GM12874 (cell line): Measurements from ENCODE around the gene CSNK1D.

Experiments used
- TF ChIP-seq, protein P1 (sequence below): IDR thresholded peaks from 2 replicates; pipeline ENCODE4 v1.5.1; 2011; ENCODE audit warnings: low read depth, mild to moderate bottlenecking, control low read depth, low read length, moderate library complexity; ENCODE audit not compliant: insufficient read depth

The CSNK1D gene

DNA sequence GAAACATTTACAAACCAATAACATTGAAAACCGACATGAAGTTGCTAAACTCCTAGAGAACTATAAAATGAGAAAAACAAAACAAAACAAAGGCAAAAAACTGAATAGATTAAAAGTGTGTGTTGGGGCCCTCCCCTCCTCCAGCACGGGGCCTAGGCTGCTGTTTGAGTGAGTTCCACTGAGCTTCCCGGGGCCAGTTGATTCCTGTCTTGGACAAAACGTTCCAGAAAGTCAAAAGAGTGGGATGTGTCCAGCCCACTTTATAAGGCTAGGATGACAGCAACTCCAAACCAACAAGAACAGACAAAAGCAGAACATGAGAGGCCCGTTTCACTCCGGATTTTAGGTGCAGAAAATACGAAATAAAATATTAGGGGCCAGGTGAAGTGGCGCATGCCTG lies 11.6 kb upstream of the CSNK1D start:
- TF ChIP-seq, protein P1, sequence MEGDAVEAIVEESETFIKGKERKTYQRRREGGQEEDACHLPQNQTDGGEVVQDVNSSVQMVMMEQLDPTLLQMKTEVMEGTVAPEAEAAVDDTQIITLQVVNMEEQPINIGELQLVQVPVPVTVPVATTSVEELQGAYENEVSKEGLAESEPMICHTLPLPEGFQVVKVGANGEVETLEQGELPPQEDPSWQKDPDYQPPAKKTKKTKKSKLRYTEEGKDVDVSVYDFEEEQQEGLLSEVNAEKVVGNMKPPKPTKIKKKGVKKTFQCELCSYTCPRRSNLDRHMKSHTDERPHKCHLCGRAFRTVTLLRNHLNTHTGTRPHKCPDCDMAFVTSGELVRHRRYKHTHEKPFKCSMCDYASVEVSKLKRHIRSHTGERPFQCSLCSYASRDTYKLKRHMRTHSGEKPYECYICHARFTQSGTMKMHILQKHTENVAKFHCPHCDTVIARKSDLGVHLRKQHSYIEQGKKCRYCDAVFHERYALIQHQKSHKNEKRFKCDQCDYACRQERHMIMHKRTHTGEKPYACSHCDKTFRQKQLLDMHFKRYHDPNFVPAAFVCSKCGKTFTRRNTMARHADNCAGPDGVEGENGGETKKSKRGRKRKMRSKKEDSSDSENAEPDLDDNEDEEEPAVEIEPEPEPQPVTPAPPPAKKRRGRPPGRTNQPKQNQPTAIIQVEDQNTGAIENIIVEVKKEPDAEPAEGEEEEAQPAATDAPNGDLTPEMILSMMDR, result no peak

DNA sequence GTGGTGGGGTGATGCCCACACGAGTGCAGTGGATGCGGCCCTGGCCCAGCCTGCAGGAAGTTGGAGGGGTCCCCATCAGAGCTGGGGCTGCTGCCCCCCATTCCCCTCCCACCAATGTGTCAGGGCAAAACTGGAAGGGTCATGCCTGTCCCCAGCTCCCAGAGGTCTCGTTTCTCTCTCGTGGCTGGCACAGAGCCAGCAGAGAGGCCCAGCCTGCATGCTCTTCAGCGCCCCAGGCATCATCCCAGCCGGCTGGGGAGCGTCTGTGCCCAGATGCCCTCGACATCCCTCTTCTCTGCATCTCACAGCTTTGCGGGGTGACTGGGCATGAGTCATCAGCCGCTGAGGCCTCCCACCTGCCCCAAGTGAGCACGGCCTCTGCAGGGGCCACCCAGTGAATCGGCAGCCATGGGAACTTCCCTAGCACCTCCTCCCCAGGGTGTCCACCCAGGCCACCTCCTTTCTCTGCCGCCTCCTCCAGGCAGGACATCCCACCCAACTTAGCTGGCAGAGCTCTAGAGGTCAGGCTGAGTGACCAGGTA lies 9.8 kb upstream of the CSNK1D start:
- TF ChIP-seq, protein P1, result no peak

DNA sequence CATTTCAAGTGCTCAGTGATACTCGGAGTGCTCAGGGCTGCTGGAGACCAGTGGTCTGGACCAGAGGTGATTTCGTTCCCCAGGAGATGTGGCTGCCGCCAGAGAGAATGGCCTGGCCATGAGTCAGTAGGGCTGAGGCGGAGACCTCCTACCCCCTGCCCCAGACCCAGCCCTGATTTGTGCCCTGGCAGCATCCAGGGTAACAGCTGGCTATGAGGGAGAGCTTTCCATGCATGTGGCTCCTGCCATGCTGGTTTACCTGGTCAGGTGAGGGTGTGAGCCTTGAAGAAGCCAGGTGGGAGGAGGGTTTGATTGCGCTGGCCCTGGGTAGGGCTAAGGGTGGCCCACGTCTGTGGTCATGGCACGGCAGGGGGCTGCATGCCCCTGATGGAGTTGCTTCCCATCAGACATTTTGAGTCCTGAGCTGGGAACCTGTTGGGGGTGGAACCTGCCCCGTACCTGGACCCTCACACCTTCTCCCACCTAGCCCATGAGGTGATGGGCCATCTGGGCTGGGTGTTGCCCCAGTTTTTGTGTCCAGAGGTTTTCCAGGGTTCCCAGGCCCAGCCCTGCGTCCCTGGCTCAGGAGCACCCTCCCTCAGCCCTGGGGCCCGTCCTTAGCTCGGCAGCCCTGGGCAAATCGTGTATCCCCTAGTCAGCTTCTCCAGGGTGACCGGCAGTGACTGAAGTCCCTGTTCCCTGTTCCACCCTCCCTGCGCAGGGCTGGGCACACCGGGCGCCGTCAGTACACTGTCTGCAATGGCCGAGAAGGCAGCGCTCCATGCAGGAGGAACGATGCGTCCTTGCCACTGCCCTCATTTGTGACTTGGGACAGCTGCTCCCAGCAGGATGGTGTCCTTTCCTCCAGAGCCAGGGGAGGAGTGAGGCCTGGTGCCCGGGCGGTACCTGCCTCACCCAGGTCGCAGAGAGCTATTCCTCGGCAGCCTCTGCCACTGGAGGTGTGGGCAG lies 9.0 kb upstream of the CSNK1D start:
- TF ChIP-seq, protein P1, result no peak

DNA sequence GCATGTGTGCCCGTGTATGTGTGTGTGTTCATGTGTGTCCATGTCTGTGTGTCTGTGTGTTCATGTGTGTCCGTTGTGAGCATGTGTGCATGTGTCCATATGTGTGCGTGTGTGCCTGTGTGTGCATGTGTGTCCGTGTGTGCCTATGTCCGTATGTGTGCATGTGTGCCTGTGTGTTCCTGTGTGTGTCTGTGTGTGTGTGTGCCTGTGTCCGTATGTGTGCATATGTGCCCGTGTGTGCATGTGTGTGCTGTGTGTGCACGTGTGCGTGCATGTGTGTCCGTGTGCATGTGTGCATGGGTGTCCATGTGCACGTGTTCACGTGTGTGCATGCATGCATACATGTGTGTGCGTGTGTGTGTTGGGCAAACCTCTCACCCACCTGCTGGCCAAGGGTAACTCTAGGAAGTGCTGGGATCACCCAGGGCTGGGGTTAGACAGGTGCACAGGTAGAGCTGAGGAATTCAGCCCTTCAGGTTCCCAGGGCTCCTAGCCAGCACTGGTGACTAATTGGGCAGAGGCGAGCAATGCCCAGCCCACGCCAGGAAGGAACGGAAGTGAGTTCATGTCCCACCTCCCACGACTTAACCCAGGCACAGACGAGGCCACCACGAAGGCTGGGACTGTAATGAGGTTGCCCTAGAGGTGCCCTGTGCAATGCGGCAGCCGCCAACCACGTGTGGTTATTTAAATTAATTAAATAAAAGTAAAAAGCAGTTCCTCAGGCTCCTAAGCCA lies 8.2 kb upstream of the CSNK1D start:
- TF ChIP-seq, protein P1, result no peak

DNA sequence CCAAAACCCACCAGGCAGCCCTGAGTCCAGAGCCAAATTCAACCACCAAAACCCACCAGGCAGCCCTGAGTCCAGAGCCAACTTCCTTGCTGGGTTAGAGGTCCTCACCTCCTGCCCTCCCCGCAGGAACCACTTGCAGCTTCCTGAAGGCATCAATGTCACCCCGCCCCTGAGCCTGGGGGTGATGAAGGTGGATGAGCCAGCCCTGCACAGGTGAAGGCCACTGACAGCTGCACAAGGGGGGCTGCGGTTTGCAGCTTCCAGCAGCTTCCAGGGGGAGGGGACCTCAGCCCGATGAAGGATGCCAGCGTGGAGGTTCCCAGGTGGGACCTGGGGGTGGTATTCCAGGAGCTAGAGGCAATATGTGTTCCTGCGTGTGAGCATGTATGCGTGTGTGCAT lies 7.6 kb upstream of the CSNK1D start:
- TF ChIP-seq, protein P1, result no peak

DNA sequence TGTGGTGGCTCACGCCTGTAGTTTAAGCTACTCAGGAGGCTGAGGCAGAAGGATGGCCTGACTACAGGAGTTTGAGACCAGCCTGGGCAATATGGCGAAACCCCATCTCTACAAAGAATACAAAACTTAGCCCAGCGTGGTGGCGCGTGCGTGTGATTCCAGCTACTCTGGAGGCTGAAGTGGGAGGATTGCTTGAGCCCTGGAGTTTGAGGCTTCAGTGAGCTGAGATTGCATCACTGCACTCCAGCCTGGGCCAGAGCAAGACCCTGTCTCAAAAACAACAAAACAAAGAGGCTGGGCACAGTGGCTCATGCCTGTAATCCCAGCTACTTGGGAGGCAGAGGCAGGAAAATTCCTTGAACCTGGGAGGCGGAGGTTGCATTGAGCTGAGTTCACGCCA lies 7.0 kb upstream of the CSNK1D start:
- TF ChIP-seq, protein P1, result no peak

DNA sequence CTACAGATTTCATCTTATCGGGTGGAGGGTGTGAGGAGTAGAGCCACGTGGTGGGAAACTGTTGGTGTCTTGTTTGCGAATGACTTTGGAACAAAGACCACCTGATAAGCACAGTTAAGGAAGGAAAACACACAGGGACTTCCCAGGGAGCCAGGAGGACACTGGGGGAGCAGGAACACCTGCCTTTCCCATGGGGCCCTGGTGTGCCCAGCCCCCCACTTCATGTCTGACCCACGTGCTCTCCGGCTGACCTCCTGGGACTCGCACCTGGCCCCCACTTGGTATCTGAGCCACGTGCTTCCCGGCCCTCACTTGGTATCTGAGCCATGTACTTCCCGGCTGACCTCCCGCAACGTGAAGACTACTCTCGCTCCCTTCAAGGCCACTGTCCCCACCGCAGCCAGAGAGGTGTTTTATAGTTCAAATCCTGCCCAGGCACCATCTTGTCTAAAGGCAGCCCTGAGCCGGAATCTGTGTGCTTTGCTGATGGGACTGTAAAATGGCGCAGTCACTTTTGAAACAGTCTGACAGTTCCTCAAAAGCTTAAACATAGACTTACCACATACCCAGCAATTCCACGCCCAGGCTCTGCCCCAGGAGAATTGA lies 5.4 kb upstream of the CSNK1D start:
- TF ChIP-seq, protein P1, result no peak
